Mucosa of rectum (tissue), 2 donors: ENCODE results near the gene TP53INP2.
"Not testable (repeated sequence)": the region's sequence is repeated elsewhere in the genome, so short reads cannot be mapped to it uniquely, and the experiment has no call there.

Experiments
- H3K27ac ChIP-seq, 2 donors: one replicate each; pipeline ENCODE4 v1.7.0; 2013; ENCODE audit warnings: inconsistent platforms in 2 of 2, low read depth in 2 of 2, low read length in 2 of 2
- H3K27me3 ChIP-seq, 2 donors: one replicate each; pipeline ENCODE4 v1.7.0; 2013; ENCODE audit warnings: low read length in 2 of 2; ENCODE audit not compliant: control insufficient read depth in 2 of 2, insufficient read depth in 2 of 2
- H3K36me3 ChIP-seq, 2 donors: one replicate each; pipeline ENCODE4 v1.7.0; 2013; ENCODE audit warnings: low read length in 2 of 2; ENCODE audit not compliant: control insufficient read depth in 2 of 2, insufficient read depth in 2 of 2
- H3K4me1 ChIP-seq, 2 donors: one replicate each; pipeline ENCODE4 v1.7.0; 2013; ENCODE audit warnings: low read length in 2 of 2, mild to moderate bottlenecking in 1 of 2; ENCODE audit not compliant: control insufficient read depth in 2 of 2, insufficient read depth in 2 of 2
- H3K4me3 ChIP-seq, 2 donors: one replicate each; pipeline ENCODE4 v1.7.0; 2013; ENCODE audit warnings: low read length in 2 of 2
- H3K9ac ChIP-seq, 2 donors: one replicate each; pipeline ENCODE4 v1.7.0; 2013; ENCODE audit warnings: low read length in 2 of 2, low read depth in 1 of 2, mild to moderate bottlenecking in 1 of 2
- H3K9me3 ChIP-seq, 2 donors: one replicate each; pipeline ENCODE4 v1.7.0; 2013; ENCODE audit warnings: low read length in 2 of 2; ENCODE audit not compliant: control insufficient read depth in 2 of 2
- donor health status: healthy.
- donor health status: Normal muscosa, but diverticular disease.

Gene TP53INP2

GRCh38 chr20:34710861-34711574, 6.9 kb downstream of the TP53INP2 start:
- H3K4me3 ChIP-seq: no peak overlapping the region
- H3K36me3 ChIP-seq: peaks cover 24 to 38% of the 10 kb centered on the region in 2 donors
- H3K27ac ChIP-seq: peak overlapping the region in 1 of 2 donors; percentile 87
- H3K27me3 ChIP-seq: no peaks in the 10 kb centered on the region
- peaks cover 22 to 34% of the 10 kb centered on the region in 2 donors for H3K4me1 ChIP-seq
- no peak overlapping the region for H3K9ac ChIP-seq
- no peaks in the 10 kb centered on the region for H3K9me3 ChIP-seq

DNA sequence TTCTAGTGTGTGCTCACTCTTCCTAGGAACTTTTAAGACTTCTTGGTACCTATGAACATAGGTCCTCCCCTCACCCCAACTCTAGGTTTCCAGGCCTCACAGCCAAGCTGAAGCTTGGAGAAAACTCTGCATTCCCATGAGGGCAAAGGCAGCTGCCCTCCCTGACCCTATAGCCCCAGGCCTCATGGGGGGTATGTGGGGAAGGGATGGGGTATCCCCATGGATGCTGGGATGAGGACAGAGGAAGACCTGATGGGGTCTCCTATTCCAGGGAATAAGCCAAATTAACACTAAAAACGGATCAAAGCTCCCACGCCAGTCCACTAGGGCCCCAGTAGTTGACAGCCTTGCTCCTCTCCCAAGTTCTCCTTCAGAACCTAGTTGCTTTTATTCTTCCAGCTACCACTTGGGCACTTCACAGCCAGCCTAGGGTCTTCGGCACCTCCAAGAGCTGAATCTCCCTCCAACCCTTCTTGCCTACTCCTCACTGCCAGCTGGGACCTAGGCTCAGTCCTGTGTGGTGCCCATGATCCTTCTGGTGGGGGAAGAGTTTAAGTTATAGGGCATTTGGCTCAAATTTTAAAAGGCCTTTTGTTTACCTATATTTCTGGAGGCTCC, 7.8 kb downstream of the TP53INP2 start:
- Histone ChIP-seq H3K27ac (no peak overlapping the region), H3K9me3 (no peaks in the 10 kb centered on the region), H3K9ac (no peak overlapping the region), H3K4me1 (peaks cover 13 to 25% of the 10 kb centered on the region in 2 donors), H3K36me3 (peaks cover 24 to 38% of the 10 kb centered on the region in 2 donors), H3K4me3 (no peak overlapping the region), H3K27me3 (no peaks in the 10 kb centered on the region)

GRCh38 chr20:34712525-34713192, 8.5 kb downstream of the TP53INP2 start:
- H3K9me3 ChIP-seq: no peaks in the 10 kb centered on the region
- peaks cover 24 to 38% of the 10 kb centered on the region in 2 donors for H3K36me3 ChIP-seq
- H3K27me3 ChIP-seq: no peaks in the 10 kb centered on the region
- no peak overlapping the region for H3K4me3 ChIP-seq
- no peak overlapping the region for H3K27ac ChIP-seq
- H3K4me1 ChIP-seq: peaks cover 10 to 19% of the 10 kb centered on the region in 2 donors
- H3K9ac ChIP-seq: no peak overlapping the region

DNA sequence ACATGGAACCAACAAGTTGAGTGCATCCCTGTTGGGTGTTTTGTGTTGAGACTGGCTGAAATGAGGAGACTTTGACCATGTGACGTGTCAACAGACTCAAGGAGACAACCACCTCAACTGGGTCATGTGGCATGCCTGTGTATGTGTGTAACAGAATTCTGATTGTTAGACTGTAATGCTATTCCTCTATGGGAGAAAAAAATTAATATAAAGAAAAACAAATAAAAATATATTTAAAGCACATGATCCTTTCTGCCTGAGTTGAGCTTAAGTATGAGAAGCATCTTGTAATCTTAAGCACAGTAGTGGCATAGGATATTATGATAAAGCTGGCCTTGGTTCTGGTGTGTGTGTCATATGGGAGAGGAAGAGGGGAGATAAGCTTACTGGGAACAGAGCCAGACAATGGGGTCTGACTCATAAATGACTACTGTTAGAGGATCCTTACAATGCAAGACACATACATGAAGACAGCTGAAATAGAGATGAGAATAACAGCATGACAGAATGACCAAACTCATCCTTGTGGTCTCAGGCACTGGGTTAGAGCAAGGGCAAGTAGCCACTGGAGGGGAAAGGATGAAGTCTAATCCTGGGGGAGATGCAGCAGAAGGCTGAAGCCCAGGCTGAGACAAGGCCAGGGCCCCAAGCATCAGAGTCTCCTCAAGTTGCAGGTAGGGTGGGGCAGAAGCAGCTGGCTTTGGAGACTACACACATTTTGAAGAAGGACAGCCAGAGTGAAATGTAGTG, 9.2 kb downstream of the TP53INP2 start:
- H3K4me3 ChIP-seq: no peak overlapping the region
- H3K27me3 ChIP-seq: no peaks in the 10 kb centered on the region
- H3K9ac ChIP-seq: no peak overlapping the region
- peaks cover 24 to 38% of the 10 kb centered on the region in 2 donors for H3K36me3 ChIP-seq
- peaks cover 10 to 15% of the 10 kb centered on the region in 2 donors for H3K4me1 ChIP-seq
- H3K27ac ChIP-seq: no peak overlapping the region
- H3K9me3 ChIP-seq: no peaks in the 10 kb centered on the region

- H3K4me1 ChIP-seq, H3K9ac ChIP-seq, H3K9me3 ChIP-seq, H3K27ac ChIP-seq, H3K27me3 ChIP-seq, H3K4me3 ChIP-seq: not testable (repeated sequence)
- H3K36me3 ChIP-seq: peaks cover 29 to 38% of the 10 kb centered on the region in 2 donors
These were observed 9.9 kb downstream of the TP53INP2 start for GRCh38 chr20:34713944-34714515.

GRCh38 chr20:34715384-34715783, 11.2 kb downstream of the TP53INP2 start:
- H3K27ac ChIP-seq: no peak overlapping the region

GRCh38 chr20:34716921-34717229, 12.7 kb downstream of the TP53INP2 start:
- Histone ChIP-seq H3K27me3 (no peaks in the 10 kb centered on the region), H3K36me3 (peaks cover 31 to 34% of the 10 kb centered on the region in 2 donors), H3K4me1 (no peaks in the 10 kb centered on the region), H3K27ac (no peak overlapping the region), H3K4me3 (no peak overlapping the region), H3K9me3 (no peaks in the 10 kb centered on the region), H3K9ac (no peak overlapping the region)

More at GRCh38 chr20:34715384-34715783, 11.2 kb downstream of the TP53INP2 start:
- peaks cover 29 to 41% of the 10 kb centered on the region in 2 donors for H3K36me3 ChIP-seq
- no peak overlapping the region for H3K9ac ChIP-seq
- no peaks in the 10 kb centered on the region for H3K27me3 ChIP-seq
- no peak overlapping the region for H3K4me3 ChIP-seq
- no peaks in the 10 kb centered on the region for H3K9me3 ChIP-seq
- peaks cover 2 to 5% of the 10 kb centered on the region in 2 donors for H3K4me1 ChIP-seq

GRCh38 chr20:34717230-34718095, 13.3 kb downstream of the TP53INP2 start:
- H3K36me3 ChIP-seq: peaks cover 30 to 31% of the 10 kb centered on the region in 2 donors
- H3K9me3 ChIP-seq: no peaks in the 10 kb centered on the region
- H3K27ac ChIP-seq: no peak overlapping the region
- H3K4me1 ChIP-seq: no peaks in the 10 kb centered on the region
- H3K27me3 ChIP-seq: no peaks in the 10 kb centered on the region
- H3K4me3 ChIP-seq: no peak overlapping the region
- no peak overlapping the region for H3K9ac ChIP-seq

DNA sequence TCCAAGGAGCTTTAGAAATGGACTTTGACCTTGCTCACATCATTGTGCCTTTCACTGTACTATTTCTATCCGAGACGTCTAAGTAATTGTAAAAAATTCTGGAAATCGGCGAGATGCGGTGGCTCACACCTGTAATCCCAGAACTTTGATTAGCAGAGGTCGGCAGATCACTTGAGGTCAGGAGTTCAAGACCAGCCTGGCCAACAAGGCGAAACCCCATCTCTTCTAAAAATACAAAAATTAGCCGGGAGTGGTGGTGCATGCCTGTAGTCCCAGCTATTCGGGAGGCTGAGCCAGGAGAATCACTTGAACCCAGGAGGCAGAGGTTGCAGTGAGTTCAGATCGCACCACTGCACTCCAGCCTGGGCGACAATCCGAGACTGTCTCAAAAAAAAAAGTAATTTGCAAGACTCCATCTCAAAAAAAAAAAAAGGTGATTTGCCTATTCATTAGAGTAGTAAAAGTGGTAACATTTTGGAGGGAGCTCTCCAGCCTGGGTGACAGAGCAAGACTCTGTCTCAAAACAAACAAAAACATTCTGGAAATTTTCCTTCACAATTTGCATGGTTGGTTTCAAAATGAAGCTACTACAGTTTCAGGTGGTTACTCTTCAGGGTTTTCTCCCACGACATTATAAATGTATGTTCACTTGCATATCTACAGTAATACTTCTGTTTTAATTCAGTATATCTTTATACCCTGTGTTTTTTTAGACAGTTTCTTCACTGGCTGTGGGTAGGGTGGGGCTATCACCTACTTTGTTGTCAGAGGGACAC, 15.3 kb downstream of the TP53INP2 start:
- not testable (repeated sequence) for H3K9ac ChIP-seq, H3K27ac ChIP-seq, H3K4me1 ChIP-seq, H3K9me3 ChIP-seq, H3K27me3 ChIP-seq, H3K4me3 ChIP-seq
- H3K36me3 ChIP-seq: peaks cover 23 to 28% of the 10 kb centered on the region in 2 donors
